Endodermal cell (in vitro differentiated cells): Measurements from ENCODE around the gene PARPBP. TPM values are rescaled to one million over a fixed set of nuclear protein-coding genes. Genes with fewer than 3 reads are reported as not detected.
"Not testable (repeated sequence)": the region's sequence is repeated elsewhere in the genome, so short reads cannot be mapped to it uniquely, and the experiment has no call there.

Experiments
- DNase-seq: peaks from one replicate; pipeline ENCODE4 v3.0.0-alpha.2; 2017
- H3K27ac ChIP-seq: 2 replicates; pipeline ENCODE4 v1.5.1; 2013; ENCODE audit warnings: mild to moderate bottlenecking, low read depth, low read length, moderate library complexity
- H3K27me3 ChIP-seq: 2 replicates; pipeline ENCODE4 v1.6.1; 2013; ENCODE audit warnings: mild to moderate bottlenecking, low read length, moderate library complexity; ENCODE audit not compliant: insufficient read depth, control insufficient read depth, poor library complexity, severe bottlenecking
- H3K36me3 ChIP-seq: 2 replicates; pipeline ENCODE4 v1.7.0; 2013; ENCODE audit warnings: mild to moderate bottlenecking, low read length, moderate library complexity; ENCODE audit not compliant: control insufficient read depth, insufficient read depth
- H3K4me1 ChIP-seq: one replicate; pipeline ENCODE4 v1.7.0; 2013; ENCODE audit warnings: low read length; ENCODE audit not compliant: control insufficient read depth, insufficient read depth
- H3K4me3 ChIP-seq: 2 replicates; pipeline ENCODE4 v1.5.1; 2013; ENCODE audit warnings: mild to moderate bottlenecking, low read length, moderate library complexity
- H3K9ac ChIP-seq: 2 replicates; pipeline ENCODE4 v1.6.1; 2013; ENCODE audit warnings: mild to moderate bottlenecking, low read length, moderate library complexity; ENCODE audit not compliant: poor library complexity, severe bottlenecking; ENCODE audit errors: extremely low read depth
- H3K9me3 ChIP-seq: 2 replicates; pipeline ENCODE4 v1.6.1; 2013; ENCODE audit warnings: mild to moderate bottlenecking, low read length, moderate library complexity; ENCODE audit not compliant: control insufficient read depth
- H3K27ac Mint-ChIP-seq: 2 replicates; pipeline ENCODE4 v1.8.0; 2020; ENCODE audit warnings: mixed read lengths
- H3K27me3 Mint-ChIP-seq: 2 replicates; pipeline ENCODE4 v1.8.0; 2021; ENCODE audit warnings: mild to moderate bottlenecking, mixed read lengths; ENCODE audit not compliant: insufficient read depth
- H3K36me3 Mint-ChIP-seq: 2 replicates; pipeline ENCODE4 v1.8.0; 2020; ENCODE audit warnings: low read depth, mixed read lengths
- H3K4me1 Mint-ChIP-seq: 2 replicates; pipeline ENCODE4 v1.8.0; 2020; ENCODE audit warnings: mixed read lengths
- H3K4me3 Mint-ChIP-seq: 2 replicates; pipeline ENCODE4 v1.8.0; 2020; ENCODE audit warnings: mild to moderate bottlenecking, moderate library complexity, mixed read lengths
- H3K9me3 Mint-ChIP-seq: 2 replicates; pipeline ENCODE4 v1.8.0; 2020; ENCODE audit warnings: mild to moderate bottlenecking, mixed read lengths
- CTCF ChIP-seq: fragments of 200-600 bp; sonication (generic); conservative IDR thresholded peaks from 2 replicates; pipeline ENCODE4 v1.5.0; 2021; ENCODE audit warnings: antibody characterized with exemption, mild to moderate bottlenecking
- WGBS, 2 experiments: methylation state at CpG; one replicate each; pipeline versions ENCODE4 v1.1.5 to v1.1.7; 2013; ENCODE audit warnings: missing lambda C conversion rate in 2 of 2, mixed read lengths in 1 of 2; ENCODE audit not compliant: insufficient coverage in 1 of 2, insufficient read length in 1 of 2; 5-methylcytosine and 5-hydroxymethylcytosine counted together
- total RNA-seq, 2 donors: library from RNA; stranded (reverse); fragmentation: NEBNext Ultra II Directional in 1 of 2; extraction: Animal tissue kit (Norgen Biotek cat#: 25700) in 1 of 2; gene quantifications; 2 replicates in 1 of 2; 3 replicates in 1 of 2; pipeline ENCODE4 v1.2.1, GENCODE V29; 2021

The PARPBP gene
- total RNA-seq, 2 donors from 2014 or later: 28.3 to 30.0 TPM

- not testable (repeated sequence) for H3K27me3 Mint-ChIP-seq, H3K4me3 ChIP-seq, H3K27ac ChIP-seq, H3K27me3 ChIP-seq, H3K4me1 ChIP-seq, DNase-seq, H3K27ac Mint-ChIP-seq, H3K4me3 Mint-ChIP-seq, H3K9ac ChIP-seq, H3K4me1 Mint-ChIP-seq
- 88 to 100% methylated on average over 5 to 11 of the region's 11 CpGs for WGBS, 2 experiments
- Histone ChIP-seq H3K36me3 (peaks cover 11% of the 10 kb centered on the region), H3K9me3 (peaks cover 18% of the 10 kb centered on the region)
- peaks cover 75% of the 10 kb centered on the region for H3K36me3 Mint-ChIP-seq
- peaks cover 39% of the 10 kb centered on the region for H3K9me3 Mint-ChIP-seq
These were observed 22.9 kb downstream of the PARPBP start for GRCh38 chr12:102142866-102143373.

GRCh38 chr12:102144221-102144620, 24.2 kb downstream of the PARPBP start:
- Histone ChIP-seq H3K27me3 (no peaks in the 10 kb centered on the region), H3K9ac (no peak overlapping the region), H3K4me1 (no peaks in the 10 kb centered on the region), H3K4me3 (no peak overlapping the region), H3K36me3 (peaks cover 11% of the 10 kb centered on the region), H3K27ac (no peak overlapping the region), H3K9me3 (peaks cover 13% of the 10 kb centered on the region)
- Mint-ChIP-seq H3K9me3 (peaks cover 26% of the 10 kb centered on the region), H3K27me3 (no peaks in the 10 kb centered on the region), H3K4me1 (no peaks in the 10 kb centered on the region), H3K4me3 (no peak overlapping the region), H3K27ac (no peak overlapping the region), H3K36me3 (peaks cover 65% of the 10 kb centered on the region)
- WGBS, 2 experiments: no CpG with 5 or more reads among the region's 1 CpG
- DNase-seq: no peak
- TF ChIP-seq CTCF: no peak

DNA sequence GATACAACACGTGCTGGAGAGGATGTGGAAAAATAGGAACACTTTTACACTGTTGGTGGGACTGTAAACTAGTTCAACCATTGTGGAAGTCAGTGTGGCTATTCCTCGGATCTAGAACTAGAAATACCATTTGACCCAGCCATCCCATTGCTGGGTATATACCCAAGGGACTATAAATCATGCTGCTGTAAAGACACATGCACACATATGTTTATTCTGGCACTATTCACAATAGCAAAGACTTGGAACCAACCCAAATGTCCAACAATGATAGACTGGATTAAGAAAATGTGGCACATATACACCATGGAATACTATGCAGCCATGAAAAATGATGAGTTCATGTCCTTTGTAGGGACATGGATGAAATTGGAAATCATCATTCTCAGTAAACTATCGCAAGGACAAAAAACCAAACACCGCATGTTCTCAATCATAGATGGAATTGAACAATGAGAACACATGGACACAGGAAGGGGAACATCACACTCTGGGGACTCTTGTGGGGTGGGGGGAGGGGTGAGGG, 27.1 kb downstream of the PARPBP start:
- H3K27me3 Mint-ChIP-seq, H3K4me3 ChIP-seq, DNase-seq, H3K27me3 ChIP-seq, H3K27ac Mint-ChIP-seq, H3K4me3 Mint-ChIP-seq, H3K27ac ChIP-seq, H3K4me1 ChIP-seq, H3K4me1 Mint-ChIP-seq, H3K9ac ChIP-seq: not testable (repeated sequence)
- WGBS, 2 experiments: 89 to 95% methylated on average over 1 to 4 of the region's 4 CpGs
- Mint-ChIP-seq H3K9me3 (peaks cover 16% of the 10 kb centered on the region), H3K36me3 (peaks cover 54% of the 10 kb centered on the region)
- Histone ChIP-seq H3K9me3 (peaks cover 13% of the 10 kb centered on the region), H3K36me3 (peaks cover 34% of the 10 kb centered on the region)

DNA sequence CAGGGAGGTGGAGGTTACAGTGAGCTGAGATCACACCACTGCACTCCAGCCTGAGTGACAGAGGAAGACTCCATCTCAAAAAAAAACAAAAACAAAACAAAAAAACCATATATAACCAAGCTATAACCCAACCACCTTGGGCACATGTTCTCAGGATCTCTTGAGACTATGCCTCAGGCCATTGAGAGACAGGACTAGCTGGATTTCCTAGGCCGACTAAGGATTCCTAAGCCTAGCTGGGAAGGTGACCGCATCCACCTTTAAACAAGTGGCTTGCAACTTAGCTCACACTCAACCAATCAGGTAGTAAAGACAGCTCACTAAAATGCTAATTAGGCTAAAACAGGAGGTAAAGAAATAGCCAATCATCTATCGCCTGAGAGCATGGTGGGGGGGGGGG, 35.2 kb downstream of the PARPBP start:
- H3K9ac ChIP-seq, H3K4me1 ChIP-seq, DNase-seq, H3K27ac ChIP-seq, H3K27me3 Mint-ChIP-seq, H3K27ac Mint-ChIP-seq, H3K4me3 ChIP-seq, H3K27me3 ChIP-seq, H3K4me3 Mint-ChIP-seq, H3K4me1 Mint-ChIP-seq: not testable (repeated sequence)
- Histone ChIP-seq H3K36me3 (peaks cover 48% of the 10 kb centered on the region), H3K9me3 (peaks cover 31% of the 10 kb centered on the region)
- WGBS, 2 experiments: 98 to 100% methylated on average over 1 to 3 of the region's 3 CpGs
- Mint-ChIP-seq H3K9me3 (peaks cover 36% of the 10 kb centered on the region), H3K36me3 (peaks cover 61% of the 10 kb centered on the region)
